Stimulated activated naive CD8-positive, alpha-beta T cell treated with anti-CD3 and anti-CD28 coated beads, Interleukin-15, Interleukin-2, amounts not matched to agents 100 U/mL and 50 U/mL, for 24 hours (primary cell): Measurements from ENCODE around the gene SCFD2.
A peak's percentile ranks its signal among the peaks of the same experiment; 100 is the strongest.
"Not testable (repeated sequence)": the region's sequence is repeated elsewhere in the genome, so short reads cannot be mapped to it uniquely, and the experiment has no call there.

Experiments used
- ATAC-seq: fragments of 150-1000 bp; cut with Tn5 transposase; one replicate; pipeline ENCODE4 v1.10.0; 2021
- DNase-seq: peaks from one replicate; pipeline ENCODE4 v3.0.0; 2021

SCFD2 gene

GRCh38 chr4:53050361-53050774, 315.5 kb downstream of the SCFD2 start:
- ATAC-seq (no peak), DNase-seq (no peak)

DNA sequence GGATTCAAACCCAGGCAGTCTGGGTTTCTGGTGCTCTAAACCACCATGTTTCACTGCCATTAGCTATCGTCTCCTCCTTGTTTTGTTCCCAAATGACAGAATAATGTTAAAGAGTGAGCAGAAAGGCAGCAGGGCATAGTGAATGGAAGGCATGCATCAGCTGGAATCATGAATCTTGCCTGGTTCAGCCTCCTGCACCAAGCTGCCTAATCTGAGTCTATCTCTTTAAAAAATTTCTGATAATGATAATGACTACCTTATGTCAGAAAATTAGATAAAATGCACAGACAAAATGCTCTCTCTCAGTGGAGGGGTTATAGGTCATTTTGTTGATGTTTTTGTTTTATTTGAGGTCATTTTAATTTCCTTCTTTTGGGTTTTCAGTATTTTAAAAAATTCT, 316.3 kb downstream of the SCFD2 start:
- DNase-seq (no peak), ATAC-seq (no peak)

GRCh38 chr4:53044651-53044960, 321.3 kb downstream of the SCFD2 start:
- no peak for DNase-seq
- ATAC-seq: no peak

DNA sequence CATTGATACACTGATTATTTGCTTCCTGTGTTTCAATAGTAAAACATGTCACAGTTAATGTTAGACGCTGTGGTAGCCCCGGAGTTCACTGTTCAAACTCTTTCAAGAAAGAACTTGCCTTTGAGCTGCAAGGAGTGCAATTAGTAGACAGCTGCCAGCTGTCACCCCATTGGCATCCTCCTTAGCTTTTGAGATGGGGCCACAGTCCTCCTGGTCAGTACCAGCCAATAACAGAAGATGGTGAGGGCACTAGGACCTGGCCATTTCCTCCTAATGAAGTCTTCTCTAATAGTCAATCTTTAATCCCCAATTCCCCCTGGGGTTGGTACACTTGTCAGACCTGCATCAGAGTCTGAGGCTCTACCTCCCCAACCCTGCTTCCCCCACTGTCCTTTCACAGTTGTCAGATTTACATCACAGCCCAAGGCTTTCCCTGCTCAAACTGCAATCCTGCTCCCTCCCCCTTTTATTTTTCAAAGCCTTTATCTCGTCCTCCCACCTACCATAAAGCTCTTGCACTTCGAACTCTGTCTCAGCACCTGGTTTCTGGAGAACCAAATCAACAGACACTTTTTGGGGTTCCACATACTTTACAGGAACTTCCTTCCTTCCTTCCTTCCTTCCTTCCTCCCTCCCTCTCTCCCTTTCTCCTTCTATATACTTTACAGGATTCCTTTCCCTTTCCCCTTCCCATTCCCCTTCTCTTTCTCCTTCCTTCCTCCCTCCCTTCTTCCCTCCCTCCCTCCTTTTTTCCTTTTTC, 321.8 kb downstream of the SCFD2 start:
- ATAC-seq: no peak
- DNase-seq: no peak

- no peak for ATAC-seq
- no peak for DNase-seq
These were observed 322.8 kb downstream of the SCFD2 start for GRCh38 chr4:53043055-53043454.

DNA sequence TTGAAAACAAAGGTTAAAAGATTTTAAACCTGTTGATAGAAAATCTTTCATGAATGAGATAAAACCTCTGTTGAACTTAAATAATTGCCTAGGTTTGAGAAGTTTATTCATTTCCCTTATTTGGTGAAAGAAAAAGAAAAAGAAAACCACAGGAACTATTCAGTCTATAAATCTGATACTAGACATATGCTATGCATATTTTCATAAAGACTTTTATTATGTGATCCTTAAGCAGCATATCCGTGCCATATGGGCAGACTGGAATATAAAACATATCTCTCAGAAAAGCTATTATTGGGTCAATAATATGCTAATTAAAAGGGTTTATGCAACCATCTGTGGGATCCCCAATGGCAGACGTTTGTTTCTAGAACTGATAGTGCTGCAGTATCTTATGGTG, 325.0 kb downstream of the SCFD2 start:
- ATAC-seq: no peak
- no peak for DNase-seq

GRCh38 chr4:53040459-53040815, 325.4 kb downstream of the SCFD2 start:
- DNase-seq: no peak
- no peak for ATAC-seq

GRCh38 chr4:53039741-53040458, 326.0 kb downstream of the SCFD2 start:
- ATAC-seq: no peak
- no peak for DNase-seq

DNA sequence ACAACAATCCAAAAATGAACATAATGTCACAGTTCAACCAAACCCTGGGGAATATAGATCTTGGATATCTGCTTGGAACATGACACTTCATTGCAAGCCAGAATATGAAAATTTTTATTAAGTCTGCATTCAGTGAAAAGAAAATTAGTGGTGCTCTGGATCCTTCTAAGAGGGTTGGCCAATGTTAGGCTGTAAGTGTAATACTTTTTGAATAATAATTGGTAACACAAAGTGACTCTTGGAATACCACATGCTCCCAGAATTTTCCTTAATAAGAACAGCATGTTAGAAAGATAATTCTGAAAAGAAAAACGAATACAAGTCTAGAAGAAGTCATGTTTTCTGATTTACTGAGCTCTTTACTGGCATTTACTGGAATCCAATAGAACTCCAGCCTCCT, 328.0 kb downstream of the SCFD2 start:
- DNase-seq (no peak), ATAC-seq (no peak)

- not testable (repeated sequence) for ATAC-seq, DNase-seq
These were observed 333.0 kb downstream of the SCFD2 start for GRCh38 chr4:53032908-53033307.

GRCh38 chr4:53026233-53026632, 339.6 kb downstream of the SCFD2 start:
- DNase-seq: no peak
- no peak for ATAC-seq

DNA sequence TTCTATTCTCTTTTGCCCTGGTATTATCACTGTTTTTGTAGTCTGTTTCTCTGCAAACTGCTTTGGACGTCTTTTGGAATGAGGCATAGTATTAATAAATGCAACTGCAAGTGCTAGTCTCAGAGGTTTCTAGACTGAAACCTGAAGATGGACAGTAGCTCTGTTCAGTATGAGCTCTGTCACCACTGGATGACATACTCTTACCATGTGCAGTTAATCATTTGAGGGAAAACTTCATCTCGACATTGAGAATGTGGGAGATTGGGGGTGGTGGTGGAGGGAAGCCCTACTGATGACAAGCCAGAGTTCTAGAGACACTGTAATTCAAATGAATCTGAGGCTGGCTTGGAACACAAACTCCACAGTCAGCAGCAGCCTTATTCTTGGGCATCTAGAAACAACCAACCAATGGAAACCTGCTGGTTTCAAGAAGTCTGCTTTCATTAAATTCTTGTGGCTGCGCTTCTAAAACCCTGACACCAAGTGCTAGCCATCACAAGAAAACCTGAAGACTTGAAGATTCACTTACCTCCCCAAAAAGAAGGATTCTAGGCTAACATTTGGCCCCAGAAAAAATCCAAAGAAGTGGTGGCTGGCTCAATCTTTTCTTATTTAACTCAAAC, 342.1 kb downstream of the SCFD2 start:
- ATAC-seq: no peak

GRCh38 chr4:53022513-53023100, 343.3 kb downstream of the SCFD2 start:
- DNase-seq (no peak), ATAC-seq (no peak)

More for the DNA sequence above, 342.1 kb downstream of the SCFD2 start:
- DNase-seq: no peak

DNA sequence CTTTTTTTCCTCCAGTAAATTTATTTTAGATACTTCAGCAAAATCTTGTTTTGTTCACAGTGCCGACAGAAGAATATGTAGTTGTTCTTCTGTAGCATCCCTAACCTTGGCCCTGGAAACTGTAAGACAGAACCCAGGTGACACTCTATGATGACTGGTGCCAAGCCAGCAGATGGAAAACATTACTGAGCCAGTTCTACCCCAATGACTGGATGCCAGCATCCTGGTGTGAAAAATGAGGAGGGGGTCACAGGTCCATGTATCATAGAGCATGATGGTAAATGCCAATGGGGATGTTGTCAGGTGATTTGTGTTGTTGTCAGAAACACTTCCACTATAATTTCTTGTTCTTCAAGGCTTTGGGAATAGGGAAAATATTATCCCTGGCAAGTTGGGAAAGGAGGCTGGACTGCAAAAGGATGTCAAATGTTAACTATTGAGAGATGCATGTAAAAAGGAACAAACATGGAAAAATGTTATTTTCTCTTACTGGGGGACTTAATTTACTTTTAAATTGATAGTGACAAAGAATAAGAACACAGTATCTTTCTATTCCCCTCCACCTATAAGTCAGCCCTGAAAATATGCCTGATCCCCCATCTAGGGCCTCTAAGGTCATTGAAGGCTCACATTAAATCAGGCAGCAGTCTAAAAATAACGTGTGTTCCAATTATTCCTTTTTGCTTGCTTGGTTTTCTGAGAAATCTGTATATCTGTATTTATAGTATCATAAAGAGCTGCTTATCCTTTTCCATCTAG, 343.9 kb downstream of the SCFD2 start:
- ATAC-seq (no peak), DNase-seq (no peak)

GRCh38 chr4:53019485-53020382, 346.1 kb downstream of the SCFD2 start:
- DNase-seq: no peak
- no peak for ATAC-seq

- no peak for ATAC-seq
- no peak for DNase-seq
These were observed 347.4 kb downstream of the SCFD2 start for GRCh38 chr4:53018471-53018870.

GRCh38 chr4:53016099-53016820, 349.6 kb downstream of the SCFD2 start:
- no peak for ATAC-seq
- no peak for DNase-seq

DNA sequence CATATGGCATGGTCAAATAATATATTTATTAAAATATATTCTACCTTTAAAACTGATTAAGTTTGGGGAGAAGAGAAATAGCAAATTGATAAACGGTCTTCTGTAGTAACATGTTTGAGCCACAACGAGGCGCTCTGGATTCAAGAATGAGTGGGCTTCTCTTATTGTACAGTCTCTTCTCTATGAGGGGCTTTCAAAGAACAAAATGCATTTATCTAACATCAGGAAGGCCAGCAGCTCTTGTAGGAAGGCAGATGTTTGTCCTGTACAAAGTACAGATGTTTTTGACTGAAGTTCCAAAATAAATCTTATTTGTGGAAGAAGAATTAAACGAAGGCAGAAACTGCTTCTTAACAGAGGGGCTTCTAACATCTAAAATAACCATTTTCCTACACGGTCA, 350.2 kb downstream of the SCFD2 start:
- ATAC-seq (no peak), DNase-seq (peak; percentile 21)

GRCh38 chr4:53014881-53015280, 351.0 kb downstream of the SCFD2 start:
- ATAC-seq: no peak
- no peak for DNase-seq

DNA sequence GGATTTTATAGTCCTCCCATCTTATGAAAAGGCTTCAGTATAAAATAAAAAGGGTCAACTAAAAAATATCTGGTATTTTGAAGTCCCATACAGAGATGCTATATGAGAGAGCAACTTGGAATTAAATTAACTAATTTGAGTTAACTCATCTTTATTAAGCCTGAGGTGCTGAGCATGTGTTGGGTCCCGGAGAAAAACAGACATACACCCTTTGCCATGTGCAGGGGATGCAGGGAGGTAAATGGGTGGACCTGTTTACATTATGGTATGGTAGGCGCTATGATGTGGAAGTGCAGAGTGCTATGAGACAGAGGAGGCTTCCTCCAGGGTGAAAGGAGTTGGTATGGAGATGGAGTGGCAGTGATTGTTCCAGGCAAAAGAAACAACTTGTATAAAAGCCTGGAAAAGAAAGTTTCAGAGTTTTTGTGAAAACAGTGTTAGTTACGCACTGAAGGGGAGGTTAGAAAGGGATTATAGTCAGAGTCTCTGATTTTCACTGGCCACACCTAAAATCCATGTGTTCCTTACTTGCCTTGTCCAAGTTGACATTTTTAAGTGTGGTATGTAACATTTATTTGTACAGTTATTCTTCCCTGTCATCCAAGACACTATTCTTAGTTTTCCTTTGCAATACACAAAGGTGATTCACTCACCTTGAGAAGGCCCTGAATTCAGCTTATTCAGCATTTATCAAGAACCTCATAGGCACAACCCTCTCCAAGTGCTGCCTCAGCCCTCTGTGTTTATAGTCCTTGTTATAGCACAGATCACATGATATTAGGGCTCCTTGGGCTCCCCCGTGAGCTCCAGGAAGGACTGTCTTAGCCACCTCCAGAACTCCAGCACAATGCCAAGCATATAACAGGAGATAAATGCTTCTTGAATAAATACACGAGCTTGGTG, 351.7 kb downstream of the SCFD2 start:
- no peak for ATAC-seq
- DNase-seq: no peak
